H1 (cell line): Measurements from ENCODE around the gene OPCML.

Experiments
- EZH2 ChIP-seq: fragments of 200-600 bp; sonication (generic); IDR thresholded peaks from 2 replicates; pipeline ENCODE4 v1.7.1; 2012; ENCODE audit warnings: low read depth, mild to moderate bottlenecking, moderate library complexity, low read length, inconsistent platforms; ENCODE audit not compliant: severe bottlenecking
- TF ChIP-seq, protein P1 (sequence below), 3 experiments: IDR thresholded peaks; 1 replicate in 2 of 3; 2 replicates in 1 of 3; pipeline versions ENCODE4 v1.5.1 to v1.6.1; 2011; ENCODE audit warnings: low read length in 3 of 3, mild to moderate bottlenecking in 3 of 3, inconsistent platforms in 2 of 3, low read depth in 1 of 3, moderate library complexity in 1 of 3; ENCODE audit not compliant: insufficient read depth in 1 of 3; ENCODE audit errors: control extremely low read depth in 1 of 3

GRCh38 chr11:133086518-133086917, 445.8 kb downstream of the OPCML start:
- TF ChIP-seq, protein P1, sequence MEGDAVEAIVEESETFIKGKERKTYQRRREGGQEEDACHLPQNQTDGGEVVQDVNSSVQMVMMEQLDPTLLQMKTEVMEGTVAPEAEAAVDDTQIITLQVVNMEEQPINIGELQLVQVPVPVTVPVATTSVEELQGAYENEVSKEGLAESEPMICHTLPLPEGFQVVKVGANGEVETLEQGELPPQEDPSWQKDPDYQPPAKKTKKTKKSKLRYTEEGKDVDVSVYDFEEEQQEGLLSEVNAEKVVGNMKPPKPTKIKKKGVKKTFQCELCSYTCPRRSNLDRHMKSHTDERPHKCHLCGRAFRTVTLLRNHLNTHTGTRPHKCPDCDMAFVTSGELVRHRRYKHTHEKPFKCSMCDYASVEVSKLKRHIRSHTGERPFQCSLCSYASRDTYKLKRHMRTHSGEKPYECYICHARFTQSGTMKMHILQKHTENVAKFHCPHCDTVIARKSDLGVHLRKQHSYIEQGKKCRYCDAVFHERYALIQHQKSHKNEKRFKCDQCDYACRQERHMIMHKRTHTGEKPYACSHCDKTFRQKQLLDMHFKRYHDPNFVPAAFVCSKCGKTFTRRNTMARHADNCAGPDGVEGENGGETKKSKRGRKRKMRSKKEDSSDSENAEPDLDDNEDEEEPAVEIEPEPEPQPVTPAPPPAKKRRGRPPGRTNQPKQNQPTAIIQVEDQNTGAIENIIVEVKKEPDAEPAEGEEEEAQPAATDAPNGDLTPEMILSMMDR (IDR thresholded peaks at IDR 0.05; ENCODE audit: control extremely low read depth in 1 of 3, insufficient read depth in 1 of 3, low read depth in 1 of 3, low read length in 3 of 3) = no peak
- no peak for TF ChIP-seq EZH2
